H1 (cell line): Measurements from ENCODE around the gene DISC1.

Experiments
- CBX8 ChIP-seq: fragments of 300-800, 300-1000 bp; sonication (generic); IDR thresholded peaks from 2 replicates; pipeline ENCODE4 v1.7.1; 2016; ENCODE audit warnings: low read depth, low read length, borderline replicate concordance
- CHD1 ChIP-seq: IDR thresholded peaks from 2 replicates; pipeline ENCODE4 v1.6.1; 2012; ENCODE audit warnings: low read depth, low read length, improper control_type of control experiment
- EP300 ChIP-seq, 2 experiments: IDR thresholded peaks; 1 replicate in 1 of 2; 2 replicates in 1 of 2; pipeline ENCODE4 v1.6.1; 2011 to 2012; ENCODE audit warnings: low read depth in 2 of 2, low read length in 2 of 2, mild to moderate bottlenecking in 2 of 2, borderline replicate concordance in 1 of 2, inconsistent platforms in 1 of 2, moderate library complexity in 1 of 2
- EZH2 ChIP-seq: fragments of 200-600 bp; sonication (generic); IDR thresholded peaks from 2 replicates; pipeline ENCODE4 v1.7.1; 2012; ENCODE audit warnings: low read depth, mild to moderate bottlenecking, moderate library complexity, low read length, inconsistent platforms; ENCODE audit not compliant: severe bottlenecking
- POLR2A ChIP-seq, 2 experiments: IDR thresholded peaks; 1 replicate in 1 of 2; 2 replicates in 1 of 2; pipeline ENCODE4 v1.6.1; 2011; ENCODE audit warnings: low read depth in 2 of 2, low read length in 2 of 2, mild to moderate bottlenecking in 2 of 2; ENCODE audit errors: control extremely low read depth in 1 of 2
- SUZ12 ChIP-seq: fragments of 200-600 bp; sonication (generic); IDR thresholded peaks from 2 replicates; pipeline ENCODE4 v1.6.1; 2012; ENCODE audit warnings: mild to moderate bottlenecking, inconsistent platforms, low read length, moderate library complexity, mixed read lengths
- TF ChIP-seq, protein P1 (sequence below), 3 experiments: IDR thresholded peaks; 1 replicate in 2 of 3; 2 replicates in 1 of 3; pipeline versions ENCODE4 v1.5.1 to v1.6.1; 2011; ENCODE audit warnings: low read length in 3 of 3, mild to moderate bottlenecking in 3 of 3, inconsistent platforms in 2 of 3, low read depth in 1 of 3, moderate library complexity in 1 of 3; ENCODE audit not compliant: insufficient read depth in 1 of 3; ENCODE audit errors: control extremely low read depth in 1 of 3

DNA sequence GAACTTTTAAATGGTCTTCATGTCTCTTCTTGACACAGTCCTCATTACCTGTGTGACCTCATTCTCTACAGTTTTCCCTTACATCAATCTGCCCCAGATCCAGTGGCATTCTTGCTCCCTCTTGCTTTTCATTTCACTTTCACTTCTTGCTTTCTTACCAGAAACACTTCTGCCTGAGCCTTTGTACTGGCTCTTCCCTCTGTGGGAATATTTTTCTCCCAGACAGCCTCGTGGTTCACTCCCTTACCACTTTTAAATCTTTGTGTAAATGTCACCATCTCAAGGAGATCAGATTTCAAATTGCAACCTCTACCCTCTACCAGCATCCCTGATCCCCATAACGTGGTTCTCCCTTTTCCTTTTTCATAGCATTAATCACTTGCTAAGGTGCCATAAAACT lies 73.2 kb downstream of the DISC1 start:
- TF ChIP-seq CHD1 (no peak), CBX8 (no peak), EP300 (IDR thresholded peaks at IDR 0.05; ENCODE audit: borderline replicate concordance in 1 of 2, low read depth in 2 of 2, low read length in 2 of 2) (no peak), EZH2 (no peak), POLR2A (IDR thresholded peaks at IDR 0.05; ENCODE audit: control extremely low read depth in 1 of 2, low read depth in 2 of 2, low read length in 2 of 2) (no peak), SUZ12 (no peak)
- TF ChIP-seq, protein P1, sequence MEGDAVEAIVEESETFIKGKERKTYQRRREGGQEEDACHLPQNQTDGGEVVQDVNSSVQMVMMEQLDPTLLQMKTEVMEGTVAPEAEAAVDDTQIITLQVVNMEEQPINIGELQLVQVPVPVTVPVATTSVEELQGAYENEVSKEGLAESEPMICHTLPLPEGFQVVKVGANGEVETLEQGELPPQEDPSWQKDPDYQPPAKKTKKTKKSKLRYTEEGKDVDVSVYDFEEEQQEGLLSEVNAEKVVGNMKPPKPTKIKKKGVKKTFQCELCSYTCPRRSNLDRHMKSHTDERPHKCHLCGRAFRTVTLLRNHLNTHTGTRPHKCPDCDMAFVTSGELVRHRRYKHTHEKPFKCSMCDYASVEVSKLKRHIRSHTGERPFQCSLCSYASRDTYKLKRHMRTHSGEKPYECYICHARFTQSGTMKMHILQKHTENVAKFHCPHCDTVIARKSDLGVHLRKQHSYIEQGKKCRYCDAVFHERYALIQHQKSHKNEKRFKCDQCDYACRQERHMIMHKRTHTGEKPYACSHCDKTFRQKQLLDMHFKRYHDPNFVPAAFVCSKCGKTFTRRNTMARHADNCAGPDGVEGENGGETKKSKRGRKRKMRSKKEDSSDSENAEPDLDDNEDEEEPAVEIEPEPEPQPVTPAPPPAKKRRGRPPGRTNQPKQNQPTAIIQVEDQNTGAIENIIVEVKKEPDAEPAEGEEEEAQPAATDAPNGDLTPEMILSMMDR (IDR thresholded peaks at IDR 0.05; ENCODE audit: control extremely low read depth in 1 of 3, insufficient read depth in 1 of 3, low read depth in 1 of 3, low read length in 3 of 3), result no peak
